Stimulated activated CD8-positive, alpha-beta memory T cell treated with anti-CD3 and anti-CD28 coated beads, Interleukin-2, amount 100 ng/mL, for 48 hours (primary cell): ENCODE measurements around the gene FLCN.
"Not testable (repeated sequence)": the region's sequence is repeated elsewhere in the genome, so short reads cannot be mapped to it uniquely, and the experiment has no call there.

ENCODE experiments used
- DNase-seq, 2 donors: peaks; one replicate each; pipeline ENCODE4 v3.0.0-alpha.2; 2020; ENCODE audit warnings: low read depth in 2 of 2

FLCN gene

GRCh38 chr17:17186051-17186450 is 50.9 kb downstream of the FLCN start:
- DNase-seq: peak; percentile 52 to 61

- DNase-seq: not testable (repeated sequence)
Observed at GRCh38 chr17:17184985-17185757, 51.8 kb downstream of the FLCN start.

GRCh38 chr17:17183744-17184143 is 53.2 kb downstream of the FLCN start:
- no peak for DNase-seq

GRCh38 chr17:17182598-17183136 is 54.3 kb downstream of the FLCN start:
- DNase-seq: no peak

GRCh38 chr17:17181666-17182597 is 55.0 kb downstream of the FLCN start:
- no peak for DNase-seq

GRCh38 chr17:17180741-17181525 is 56.0 kb downstream of the FLCN start:
- DNase-seq: no peak

- DNase-seq: no peak
Observed at GRCh38 chr17:17180141-17180603, 56.8 kb downstream of the FLCN start.

- DNase-seq: no peak
Observed at GRCh38 chr17:17179371-17179827, 57.6 kb downstream of the FLCN start.

- no peak for DNase-seq
Observed at GRCh38 chr17:17177176-17177575, 59.8 kb downstream of the FLCN start.

GRCh38 chr17:17176341-17176740 is 60.6 kb downstream of the FLCN start:
- DNase-seq: no peak

GRCh38 chr17:17175917-17176316 is 61.1 kb downstream of the FLCN start:
- no peak for DNase-seq

GRCh38 chr17:17175340-17175739 is 61.6 kb downstream of the FLCN start:
- DNase-seq: no peak

- DNase-seq: no peak
Observed at GRCh38 chr17:17173921-17174320, 63.0 kb downstream of the FLCN start.

- DNase-seq: no peak
Observed at GRCh38 chr17:17172990-17173389, 64.0 kb downstream of the FLCN start.

- no peak for DNase-seq
Observed at GRCh38 chr17:17172001-17172939, 64.7 kb downstream of the FLCN start.

- no peak for DNase-seq
Observed at GRCh38 chr17:17171186-17171585, 65.8 kb downstream of the FLCN start.

GRCh38 chr17:17170346-17170985 is 66.5 kb downstream of the FLCN start:
- DNase-seq: no peak

- no peak for DNase-seq
Observed at GRCh38 chr17:17169396-17169795, 67.6 kb downstream of the FLCN start.

GRCh38 chr17:17168401-17168800 is 68.6 kb downstream of the FLCN start:
- no peak for DNase-seq

- no peak for DNase-seq
Observed at GRCh38 chr17:17167986-17168385, 69.0 kb downstream of the FLCN start.
